ENCODE measurements around the gene MCF2.
"Not testable (repeated sequence)": the region's sequence is repeated elsewhere in the genome, so short reads cannot be mapped to it uniquely, and the experiment has no call there.

Gene MCF2

GRCh38 chrX:139708067-139708466, at the start of gene MCF2:
Gene MCF2 (minus strand): TSS chrX:139708167. CDS start chrX:139651744, 56,423 bp downstream.
- no peak for DNase-seq (ENCODE audit: low read depth)

GRCh38 chrX:139751053-139751452, 43.1 kb upstream of the MCF2 start:
- no peak for DNase-seq (ENCODE audit: low read depth)

- no peak for DNase-seq (ENCODE audit: low read depth)
Observed at GRCh38 chrX:139750390-139750789, 42.4 kb upstream of the MCF2 start.

- DNase-seq (ENCODE audit: low read depth), result no peak
Observed at GRCh38 chrX:139739138-139739537, 31.2 kb upstream of the MCF2 start.

- no peak for DNase-seq (ENCODE audit: low read depth)
Observed at GRCh38 chrX:139738581-139738980, 30.6 kb upstream of the MCF2 start.

- no peak for DNase-seq (ENCODE audit: low read depth)
Observed at GRCh38 chrX:139736151-139736550, 28.2 kb upstream of the MCF2 start.

GRCh38 chrX:139734996-139735395, 27.0 kb upstream of the MCF2 start:
- no peak for DNase-seq (ENCODE audit: low read depth)

GRCh38 chrX:139725720-139726119, 17.8 kb upstream of the MCF2 start:
- no peak for DNase-seq (ENCODE audit: low read depth)

- no peak for DNase-seq (ENCODE audit: low read depth)
Observed at GRCh38 chrX:139724626-139725025, 16.7 kb upstream of the MCF2 start.

- no peak for DNase-seq (ENCODE audit: low read depth)
Observed at GRCh38 chrX:139720979-139721378, 13.0 kb upstream of the MCF2 start.

GRCh38 chrX:139720136-139720535, 12.2 kb upstream of the MCF2 start:
- DNase-seq (ENCODE audit: low read depth), result no peak

GRCh38 chrX:139702658-139703057, 5.3 kb downstream of the MCF2 start:
- no peak for DNase-seq (ENCODE audit: low read depth)

GRCh38 chrX:139692908-139693307, 15.1 kb downstream of the MCF2 start:
- no peak for DNase-seq (ENCODE audit: low read depth)

GRCh38 chrX:139692506-139692849, 15.5 kb downstream of the MCF2 start:
- DNase-seq (ENCODE audit: low read depth), result no peak

- no peak for DNase-seq (ENCODE audit: low read depth)
Observed at GRCh38 chrX:139691843-139692505, 16.0 kb downstream of the MCF2 start.

GRCh38 chrX:139691493-139691842, 16.5 kb downstream of the MCF2 start:
- DNase-seq (ENCODE audit: low read depth), result no peak

- not testable (repeated sequence) for DNase-seq (ENCODE audit: low read depth)
Observed at GRCh38 chrX:139685175-139685574, 22.8 kb downstream of the MCF2 start.

- no peak for DNase-seq (ENCODE audit: low read depth)
Observed at GRCh38 chrX:139680356-139680755, 27.6 kb downstream of the MCF2 start.

- no peak for DNase-seq (ENCODE audit: low read depth)
Observed at GRCh38 chrX:139647597-139647996, 60.4 kb downstream of the MCF2 start.

GRCh38 chrX:139642241-139642927, 65.6 kb downstream of the MCF2 start:
- DNase-seq (ENCODE audit: low read depth), result no peak

GRCh38 chrX:139640259-139640658, 67.7 kb downstream of the MCF2 start:
- no peak for DNase-seq (ENCODE audit: low read depth)

GRCh38 chrX:139639253-139639652, 68.7 kb downstream of the MCF2 start:
- DNase-seq (ENCODE audit: low read depth), result no peak

- DNase-seq (ENCODE audit: low read depth), result no peak
Observed at GRCh38 chrX:139600105-139600504, 107.9 kb downstream of the MCF2 start.

- DNase-seq (ENCODE audit: low read depth), result no peak
Observed at GRCh38 chrX:139596068-139596467, 111.9 kb downstream of the MCF2 start.

Measured in activated T-cell treated with anti-CD3 and anti-CD28 coated beads for 1 hour (primary cell).